T-helper 2 cell treated with Interferon-gamma antibody and Interleukin-4, amounts not matched to agents 5 μg/mL and 100 μg/mL, for 36 hours (primary cell): ENCODE results near the gene GDF3.
"Not testable (repeated sequence)": the region's sequence is repeated elsewhere in the genome, so short reads cannot be mapped to it uniquely, and the experiment has no call there.

Source experiments
- DNase-seq: peaks from one replicate; pipeline ENCODE4 v3.0.0; 2021; ENCODE audit warnings: low spot score
- H3K27ac Mint-ChIP-seq: one replicate; pipeline ENCODE4 v1.8.0; 2021; ENCODE audit warnings: mild to moderate bottlenecking, mixed read lengths
- H3K27me3 Mint-ChIP-seq: one replicate; pipeline ENCODE4 v1.8.0; 2021; ENCODE audit warnings: low read depth, mixed read lengths
- H3K36me3 Mint-ChIP-seq: one replicate; pipeline ENCODE4 v1.8.0; 2021; ENCODE audit warnings: low read depth, mixed read lengths
- H3K4me1 Mint-ChIP-seq: one replicate; pipeline ENCODE4 v1.8.0; 2021; ENCODE audit warnings: low read depth, mixed read lengths
- H3K4me3 Mint-ChIP-seq: one replicate; pipeline ENCODE4 v1.8.0; 2022; ENCODE audit warnings: mild to moderate bottlenecking, moderate library complexity, mixed read lengths
- H3K9me3 Mint-ChIP-seq: one replicate; pipeline ENCODE4 v1.8.0; 2021; ENCODE audit warnings: mixed read lengths

Gene GDF3

DNA sequence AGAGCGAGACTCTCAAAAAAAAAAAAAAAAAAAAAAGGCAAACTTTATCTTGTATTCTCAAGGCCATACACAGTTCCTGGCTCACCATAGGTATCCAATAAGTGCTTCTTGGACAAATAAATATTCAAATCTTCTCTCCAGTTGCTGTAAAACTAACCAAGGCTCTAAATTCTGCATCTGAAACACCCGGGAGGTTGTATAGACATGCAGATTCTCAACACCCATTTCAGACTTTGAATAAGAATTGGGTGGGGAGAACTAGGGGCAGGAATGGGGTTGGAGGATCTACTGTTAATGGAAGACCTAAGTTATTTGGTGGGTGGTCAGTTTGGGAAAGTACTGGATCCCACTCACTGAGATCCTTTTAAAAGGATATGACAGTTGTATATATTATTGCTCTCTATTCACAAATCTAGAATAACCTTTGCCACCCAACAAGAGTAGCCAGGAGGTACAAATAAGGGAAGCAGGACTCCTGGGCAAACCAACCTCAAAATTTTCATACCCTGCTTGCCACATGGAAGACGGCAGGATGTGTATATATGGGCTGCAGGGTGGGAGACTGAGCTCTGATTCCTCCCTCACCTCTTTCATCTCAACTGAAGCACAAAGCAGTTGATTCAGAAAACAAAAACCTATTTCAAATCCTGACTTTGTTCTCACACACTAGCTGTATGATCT, 879 bp downstream of the GDF3 start:
- no peaks in the 10 kb centered on the region for H3K36me3 Mint-ChIP-seq
- no peaks in the 10 kb centered on the region for H3K9me3 Mint-ChIP-seq
- H3K4me1 Mint-ChIP-seq: no peaks in the 10 kb centered on the region
- H3K4me3 Mint-ChIP-seq: no peak overlapping the region
- DNase-seq: no peak
- H3K27me3 Mint-ChIP-seq: peaks cover 15% of the 10 kb centered on the region
- no peak overlapping the region for H3K27ac Mint-ChIP-seq

GRCh38 chr12:7693793-7694192, 1.8 kb downstream of the GDF3 start:
- H3K4me3 Mint-ChIP-seq: no peak overlapping the region
- no peaks in the 10 kb centered on the region for H3K4me1 Mint-ChIP-seq
- H3K9me3 Mint-ChIP-seq: no peaks in the 10 kb centered on the region
- peaks cover 15% of the 10 kb centered on the region for H3K27me3 Mint-ChIP-seq
- no peak overlapping the region for H3K27ac Mint-ChIP-seq
- no peak for DNase-seq
- no peaks in the 10 kb centered on the region for H3K36me3 Mint-ChIP-seq

DNA sequence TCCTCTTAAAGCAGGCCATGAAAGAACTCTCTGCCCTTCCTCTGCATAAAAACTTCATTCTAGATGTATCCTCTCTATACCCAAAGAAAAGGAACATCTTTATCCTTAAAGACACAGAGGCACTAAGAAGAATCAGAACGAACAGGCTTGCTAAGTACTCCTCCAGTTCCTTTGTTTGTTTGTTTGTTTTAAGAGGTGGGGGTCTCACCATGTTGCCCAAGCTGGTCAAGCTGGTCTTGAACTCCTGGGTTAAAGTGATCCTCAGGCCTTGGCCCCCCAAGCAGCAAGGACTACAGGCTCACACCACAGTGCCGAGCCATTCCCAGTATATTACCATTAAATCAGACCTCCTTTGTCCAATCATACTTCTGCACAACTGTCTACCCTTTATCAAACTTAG, 14.0 kb downstream of the GDF3 start:
- H3K36me3 Mint-ChIP-seq: no peaks in the 10 kb centered on the region
- H3K4me3 Mint-ChIP-seq: no peak overlapping the region
- H3K27ac Mint-ChIP-seq: no peak overlapping the region
- DNase-seq: no peak
- no peaks in the 10 kb centered on the region for H3K27me3 Mint-ChIP-seq
- peaks cover 3% of the 10 kb centered on the region for H3K4me1 Mint-ChIP-seq
- H3K9me3 Mint-ChIP-seq: no peaks in the 10 kb centered on the region

DNA sequence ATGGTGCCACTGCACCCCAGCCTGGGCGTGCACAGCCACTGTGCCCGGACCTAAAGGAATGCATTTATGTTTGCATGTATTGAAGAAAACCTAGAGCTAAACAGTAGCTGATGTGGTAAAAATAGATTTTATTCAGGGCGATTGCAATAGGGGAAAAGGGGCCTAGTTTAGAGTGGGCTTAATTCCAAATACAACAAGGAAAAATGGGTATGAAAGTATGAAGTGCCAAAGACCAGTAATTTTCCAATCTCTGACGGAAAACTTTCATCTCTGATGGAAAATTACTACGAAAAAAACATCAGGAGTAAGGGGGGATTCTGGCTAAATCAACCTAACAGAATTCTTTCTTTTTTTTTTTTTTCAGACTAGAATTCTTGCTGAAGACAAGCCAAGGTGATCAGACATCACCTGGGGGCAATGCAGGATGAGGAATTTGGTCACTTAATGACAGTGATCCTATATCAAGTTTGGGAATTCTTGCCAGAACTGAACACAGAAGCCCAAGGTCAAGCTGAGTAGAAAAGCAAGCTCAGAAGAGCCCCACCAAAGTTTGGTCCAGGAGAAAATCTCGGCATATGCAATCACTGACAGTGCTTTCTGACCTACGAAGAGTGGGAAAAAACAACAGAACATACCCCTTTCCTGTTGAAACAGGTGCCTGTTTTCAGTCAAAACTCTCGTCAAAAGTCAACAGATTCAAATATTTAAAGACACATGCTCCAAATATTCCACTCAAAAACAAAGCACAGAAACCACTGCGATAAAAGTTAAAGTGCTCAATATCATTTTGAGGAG, 16.1 kb downstream of the GDF3 start:
- Mint-ChIP-seq H3K27me3 (no peaks in the 10 kb centered on the region), H3K27ac (no peak overlapping the region), H3K4me1 (peaks cover 3% of the 10 kb centered on the region), H3K4me3 (no peak overlapping the region), H3K9me3 (no peaks in the 10 kb centered on the region), H3K36me3 (no peaks in the 10 kb centered on the region)
- no peak for DNase-seq

DNA sequence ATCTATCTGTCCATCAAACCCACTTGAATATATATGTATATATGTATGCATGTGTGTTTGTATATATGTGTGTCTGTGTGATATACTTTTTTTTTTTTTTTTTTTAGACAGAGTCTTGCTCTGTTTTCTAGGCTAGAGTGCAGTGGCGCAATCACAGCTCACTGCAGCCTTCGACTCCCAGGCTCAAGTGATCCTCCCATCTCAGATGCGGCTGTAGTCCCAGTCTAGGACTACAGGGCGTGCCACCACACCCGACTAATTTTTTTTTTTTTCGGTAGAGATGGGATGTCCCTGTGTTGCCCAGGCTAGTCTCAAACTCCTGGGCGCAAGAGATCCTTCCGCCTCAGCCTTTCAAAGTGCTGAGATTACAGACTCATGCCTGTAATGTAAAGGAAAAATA, 16.8 kb downstream of the GDF3 start:
- Mint-ChIP-seq H3K9me3 (no peaks in the 10 kb centered on the region), H3K27ac (no peak overlapping the region), H3K36me3 (no peaks in the 10 kb centered on the region), H3K27me3 (no peaks in the 10 kb centered on the region), H3K4me3 (no peak overlapping the region), H3K4me1 (peaks cover 3% of the 10 kb centered on the region)
- no peak for DNase-seq

DNA sequence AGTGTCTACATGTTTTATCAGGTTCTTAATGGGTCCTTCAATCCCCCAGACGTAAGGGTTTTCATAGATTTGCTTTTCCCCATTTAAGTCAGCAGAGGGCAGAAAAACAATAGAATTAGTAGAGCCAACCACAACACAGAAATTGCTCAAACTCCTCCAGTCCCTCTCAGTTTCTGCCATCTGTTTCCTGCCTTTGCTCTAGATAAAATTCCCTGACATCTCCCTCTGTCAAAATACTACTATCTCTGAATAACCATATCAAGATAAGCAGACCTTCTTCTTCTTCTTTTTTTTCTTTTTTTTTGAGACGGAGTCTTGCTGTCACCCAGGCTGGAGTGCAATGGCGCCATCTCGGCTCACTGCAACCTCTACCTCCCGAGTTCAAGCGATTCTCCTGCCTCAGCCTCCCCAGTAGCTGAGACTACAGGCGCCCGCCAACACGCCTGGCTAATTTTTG, 18.1 kb downstream of the GDF3 start:
- not testable (repeated sequence) for H3K27ac Mint-ChIP-seq, H3K9me3 Mint-ChIP-seq, H3K27me3 Mint-ChIP-seq, H3K36me3 Mint-ChIP-seq, H3K4me1 Mint-ChIP-seq
- peak; percentile 5 for DNase-seq
- H3K4me3 Mint-ChIP-seq: peak overlapping the region; percentile 3

- H3K36me3 Mint-ChIP-seq, H3K4me3 Mint-ChIP-seq, H3K27ac Mint-ChIP-seq, H3K9me3 Mint-ChIP-seq, H3K27me3 Mint-ChIP-seq, DNase-seq, H3K4me1 Mint-ChIP-seq: not testable (repeated sequence)
These were observed 20.1 kb downstream of the GDF3 start for GRCh38 chr12:7675455-7675854.

GRCh38 chr12:7668171-7668570, 27.4 kb downstream of the GDF3 start:
- DNase-seq: no peak
- Mint-ChIP-seq H3K4me3 (no peak overlapping the region), H3K9me3 (no peaks in the 10 kb centered on the region), H3K36me3 (no peaks in the 10 kb centered on the region), H3K4me1 (no peaks in the 10 kb centered on the region), H3K27ac (no peak overlapping the region), H3K27me3 (no peaks in the 10 kb centered on the region)

DNA sequence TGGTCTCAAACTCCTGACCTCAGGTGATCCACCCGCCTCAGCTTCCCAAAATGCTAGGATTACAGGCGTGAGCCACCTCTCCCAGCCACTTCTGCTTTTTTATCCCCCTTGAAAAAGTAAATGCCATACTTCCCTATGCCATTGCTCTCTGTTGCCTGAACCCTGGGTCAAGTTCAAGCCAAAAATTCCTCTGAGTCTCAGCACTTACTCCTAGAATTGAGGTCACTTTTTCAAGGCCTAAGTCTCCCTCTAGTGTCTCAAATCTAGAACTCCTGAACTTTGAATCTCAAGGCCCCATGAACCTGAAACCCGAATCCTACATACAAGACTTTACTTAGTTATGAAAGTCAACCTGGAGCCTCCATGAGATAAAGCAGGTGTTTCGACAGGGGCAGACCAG, 28.4 kb downstream of the GDF3 start:
- Mint-ChIP-seq H3K4me3 (no peak overlapping the region), H3K27ac (no peak overlapping the region), H3K4me1 (no peaks in the 10 kb centered on the region), H3K36me3 (no peaks in the 10 kb centered on the region), H3K27me3 (no peaks in the 10 kb centered on the region), H3K9me3 (no peaks in the 10 kb centered on the region)
- DNase-seq: no peak

DNA sequence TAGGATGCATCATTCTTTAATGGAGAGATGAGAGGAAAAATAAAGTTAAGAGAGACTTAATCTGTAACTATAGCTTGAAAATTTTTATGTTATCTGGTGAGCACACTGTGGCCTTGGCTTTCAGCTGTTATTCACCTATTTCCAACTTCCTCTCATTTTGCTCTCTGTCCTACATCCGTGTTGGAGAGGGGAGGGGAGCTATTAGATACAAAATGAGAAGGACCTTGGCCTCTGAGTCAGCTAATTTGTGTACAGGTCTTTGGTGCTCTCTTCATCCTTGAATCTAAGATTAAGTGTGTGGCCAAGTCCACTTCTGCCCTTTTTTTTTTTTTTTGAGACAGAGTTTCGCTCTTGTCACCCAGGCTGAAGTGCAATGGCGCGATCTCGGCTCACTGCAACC, 29.0 kb downstream of the GDF3 start:
- Mint-ChIP-seq H3K4me1 (no peaks in the 10 kb centered on the region), H3K27ac (no peak overlapping the region), H3K27me3 (no peaks in the 10 kb centered on the region), H3K4me3 (no peak overlapping the region), H3K36me3 (no peaks in the 10 kb centered on the region), H3K9me3 (no peaks in the 10 kb centered on the region)
- DNase-seq: no peak

GRCh38 chr12:7661741-7662140, 33.8 kb downstream of the GDF3 start:
- Mint-ChIP-seq H3K9me3 (no peaks in the 10 kb centered on the region), H3K4me3 (no peak overlapping the region)
- DNase-seq: no peak

GRCh38 chr12:7656121-7656520, 39.5 kb downstream of the GDF3 start:
- Mint-ChIP-seq H3K4me3 (no peak overlapping the region), H3K4me1 (peaks cover 2% of the 10 kb centered on the region), H3K27me3 (peaks cover 3% of the 10 kb centered on the region), H3K27ac (no peak overlapping the region), H3K36me3 (no peaks in the 10 kb centered on the region), H3K9me3 (no peaks in the 10 kb centered on the region)
- no peak for DNase-seq

More at GRCh38 chr12:7661741-7662140, 33.8 kb downstream of the GDF3 start:
- Mint-ChIP-seq H3K36me3 (no peaks in the 10 kb centered on the region), H3K4me1 (no peaks in the 10 kb centered on the region), H3K27ac (no peak overlapping the region), H3K27me3 (no peaks in the 10 kb centered on the region)

DNA sequence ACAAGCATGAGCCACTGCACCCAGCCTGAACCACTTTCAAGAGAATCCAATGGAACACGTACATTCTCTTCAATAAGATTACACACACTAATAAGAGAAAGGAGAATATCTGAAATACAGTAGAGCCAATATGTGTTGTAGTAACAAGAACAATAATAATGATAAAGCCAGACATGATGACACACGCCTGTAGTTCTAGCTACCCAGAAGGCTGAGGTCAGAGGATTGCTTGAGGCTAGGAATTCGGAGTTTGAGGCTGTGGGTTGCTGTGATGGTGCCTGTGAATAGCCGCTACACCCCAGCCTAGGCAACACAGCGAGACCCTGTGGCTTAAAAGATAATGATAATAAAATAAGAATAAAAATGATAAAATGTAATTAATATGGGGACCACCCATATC, 45.5 kb downstream of the GDF3 start:
- no peak overlapping the region for H3K4me3 Mint-ChIP-seq
- peaks cover 2% of the 10 kb centered on the region for H3K4me1 Mint-ChIP-seq
- no peaks in the 10 kb centered on the region for H3K9me3 Mint-ChIP-seq
- no peak for DNase-seq
- H3K36me3 Mint-ChIP-seq: no peaks in the 10 kb centered on the region
- peaks cover 6% of the 10 kb centered on the region for H3K27me3 Mint-ChIP-seq
- H3K27ac Mint-ChIP-seq: no peak overlapping the region

GRCh38 chr12:7647071-7647470, 48.5 kb downstream of the GDF3 start:
- Mint-ChIP-seq H3K36me3 (no peaks in the 10 kb centered on the region), H3K9me3 (no peaks in the 10 kb centered on the region), H3K27ac (no peak overlapping the region), H3K4me1 (no peaks in the 10 kb centered on the region), H3K27me3 (peaks cover 3% of the 10 kb centered on the region), H3K4me3 (no peak overlapping the region)
- DNase-seq: no peak

DNA sequence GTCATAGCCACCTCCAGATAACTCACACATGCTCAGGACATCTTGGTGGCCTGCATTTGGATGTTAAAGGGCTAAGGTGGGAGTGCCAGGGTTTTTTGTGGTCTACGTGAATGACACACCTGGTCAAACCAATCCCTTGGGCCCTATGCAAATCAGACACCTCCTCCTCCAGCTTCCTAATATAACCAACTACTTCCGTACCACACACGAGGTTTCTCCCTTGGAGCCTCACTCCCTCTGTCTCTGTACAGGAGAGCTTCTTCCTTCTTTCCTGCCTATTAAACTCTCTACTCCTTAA, 49.4 kb downstream of the GDF3 start:
- Mint-ChIP-seq H3K27ac (no peak overlapping the region), H3K4me1 (no peaks in the 10 kb centered on the region), H3K4me3 (no peak overlapping the region), H3K27me3 (peaks cover 3% of the 10 kb centered on the region), H3K9me3 (no peaks in the 10 kb centered on the region), H3K36me3 (no peaks in the 10 kb centered on the region)
- no peak for DNase-seq
